Measurements from ENCODE around the gene IRF9.
A peak's percentile ranks its signal among the peaks of the same experiment; 100 is the strongest.

The IRF9 gene

GRCh38 chr14:24206260-24207103 lies 45.4 kb downstream of the IRF9 start:
- Histone ChIP-seq H3K9me3 (ENCODE audit: control insufficient read depth, insufficient read depth, low read depth, low read length) (no peaks in the 10 kb centered on the region), H3K27ac (ENCODE audit: extremely low read depth, low read depth, low read length) (no peak overlapping the region), H3K36me3 (ENCODE audit: control insufficient read depth in 2 of 2, insufficient read depth in 1 of 2, low read length in 2 of 2) (peaks cover 23 to 76% of the 10 kb centered on the region in 2 experiments), H3K4me3 (ENCODE audit: low read depth, low read length) (no peak overlapping the region), H3K4me1 (ENCODE audit: control insufficient read depth, insufficient read depth, low read length) (no peaks in the 10 kb centered on the region)
- CTCF ChIA-PET, result interaction anchor here (1.5 kb wide), 1 partner anchor 9 kb away, joined by 5 read pairs; the partner anchor contains the start of gene MDP1
- POLR2A ChIA-PET, result interaction anchor here (1.5 kb wide), 1 partner anchor 11 kb away, joined by 5 read pairs; the partner anchor contains the start of gene TM9SF1
- no peak for TF ChIP-seq ZNF560 (tag by site-specific recombination; IDR thresholded peaks at IDR 0.05; ENCODE audit: borderline replicate concordance)
- no peak for TF ChIP-seq GLIS2 (tag by site-specific recombination; IDR thresholded peaks at IDR 0.05)
- TF ChIP-seq ZNF610 (tag by site-specific recombination; IDR thresholded peaks at IDR 0.05; ENCODE audit: borderline replicate concordance), result no peak
- TF ChIP-seq YY1 (tag by site-specific recombination; IDR thresholded peaks at IDR 0.05), result no peak

- Histone ChIP-seq H3K27ac (ENCODE audit: extremely low read depth, low read depth, low read length) (no peak overlapping the region), H3K4me3 (ENCODE audit: low read depth, low read length) (no peak overlapping the region), H3K36me3 (ENCODE audit: control insufficient read depth in 2 of 2, insufficient read depth in 1 of 2, low read length in 2 of 2) (peaks cover 23 to 76% of the 10 kb centered on the region in 2 experiments), H3K9me3 (ENCODE audit: control insufficient read depth, insufficient read depth, low read depth, low read length) (no peaks in the 10 kb centered on the region), H3K4me1 (ENCODE audit: control insufficient read depth, insufficient read depth, low read length) (no peaks in the 10 kb centered on the region)
- CTCF ChIA-PET, result no interaction called here
- TF ChIP-seq SCRT2 (tag by site-specific recombination; IDR thresholded peaks at IDR 0.05) (peak; percentile 60), ZNF19 (tag by site-specific recombination; IDR thresholded peaks at IDR 0.05; ENCODE audit: low read depth) (no peak)
- POLR2A ChIA-PET, result interaction anchor here (1.5 kb wide), 1 partner anchor 12 kb away, joined by 5 read pairs; the partner anchor contains the start of gene TM9SF1
These were observed 46.1 kb downstream of the IRF9 start for GRCh38 chr14:24207104-24207551.

GRCh38 chr14:24207625-24208024 lies 46.6 kb downstream of the IRF9 start:
- TF ChIP-seq ZNF560 (tag by site-specific recombination; IDR thresholded peaks at IDR 0.05; ENCODE audit: borderline replicate concordance) (no peak), ZNF585B (tag by site-specific recombination; IDR thresholded peaks at IDR 0.05) (no peak), ZNF549 (tag by site-specific recombination; IDR thresholded peaks at IDR 0.05) (no peak), SP2 (tag by site-specific recombination; IDR thresholded peaks at IDR 0.05) (no peak), ZNF670 (tag by site-specific recombination; IDR thresholded peaks at IDR 0.05; ENCODE audit: low read depth) (no peak), ZNF654 (tag by site-specific recombination; IDR thresholded peaks at IDR 0.05; ENCODE audit: low read depth) (no peak), ZNF48 (tag by site-specific recombination; IDR thresholded peaks at IDR 0.05) (no peak)
- CTCF ChIA-PET, result no interaction called here
- H3K36me3 ChIP-seq (ENCODE audit: control insufficient read depth in 2 of 2, insufficient read depth in 1 of 2, low read length in 2 of 2), result peaks cover 23 to 76% of the 10 kb centered on the region in 2 experiments
- H3K4me1 ChIP-seq (ENCODE audit: control insufficient read depth, insufficient read depth, low read length), result no peaks in the 10 kb centered on the region
- no peaks in the 10 kb centered on the region for H3K9me3 ChIP-seq (ENCODE audit: control insufficient read depth, insufficient read depth, low read depth, low read length)
- H3K4me3 ChIP-seq (ENCODE audit: low read depth, low read length), result no peak overlapping the region
- H3K27ac ChIP-seq (ENCODE audit: extremely low read depth, low read depth, low read length), result no peak overlapping the region; the same call in 1 of the 2 replicates
- POLR2A ChIA-PET, result interaction anchor here (1.5 to 1.6 kb wide), 2 partner anchors 12 to 93 kb away, joined by 3 to 5 read pairs; partner anchors contain the start of genes DCAF11, NRL and TM9SF1

GRCh38 chr14:24211311-24211710 lies 50.2 kb downstream of the IRF9 start:
- Histone ChIP-seq H3K36me3 (ENCODE audit: control insufficient read depth in 2 of 2, insufficient read depth in 1 of 2, low read length in 2 of 2) (peaks cover 23 to 64% of the 10 kb centered on the region in 2 experiments), H3K4me1 (ENCODE audit: control insufficient read depth, insufficient read depth, low read length) (no peaks in the 10 kb centered on the region), H3K4me3 (ENCODE audit: low read depth, low read length) (no peak overlapping the region), H3K9me3 (ENCODE audit: control insufficient read depth, insufficient read depth, low read depth, low read length) (no peaks in the 10 kb centered on the region), H3K27ac (ENCODE audit: extremely low read depth, low read depth, low read length) (no peak overlapping the region)
- CTCF ChIA-PET, result no interaction called here
- POLR2A ChIA-PET, result no interaction called here
- TF ChIP-seq FEZF1 (tag by site-specific recombination; IDR thresholded peaks at IDR 0.05), result no peak
- TF ChIP-seq ZNF133 (tag by site-specific recombination; IDR thresholded peaks at IDR 0.05), result no peak
- TF ChIP-seq ZNF600 (tag by site-specific recombination; IDR thresholded peaks at IDR 0.05), result no peak
- no peak for TF ChIP-seq ZNF404 (tag by site-specific recombination; IDR thresholded peaks at IDR 0.05)
- no peak for TF ChIP-seq ZIC2 (tag by site-specific recombination; IDR thresholded peaks at IDR 0.05)
- no peak for TF ChIP-seq ZNF692 (tag by site-specific recombination; IDR thresholded peaks at IDR 0.05)
- TF ChIP-seq TSHZ1 (tag by site-specific recombination; IDR thresholded peaks at IDR 0.05; ENCODE audit: borderline replicate concordance), result no peak
- no peak for TF ChIP-seq ZNF214 (tag by site-specific recombination; IDR thresholded peaks at IDR 0.05; ENCODE audit: borderline replicate concordance)
- TF ChIP-seq ZNF629 (tag by site-specific recombination; IDR thresholded peaks at IDR 0.05), result no peak
- no peak for TF ChIP-seq ZNF585B (tag by site-specific recombination; IDR thresholded peaks at IDR 0.05)
- no peak for TF ChIP-seq PRDM1 (tag by site-specific recombination; IDR thresholded peaks at IDR 0.05)
- no peak for TF ChIP-seq ZBTB20 (tag by site-specific recombination; IDR thresholded peaks at IDR 0.05)
- TF ChIP-seq RBAK (tag by site-specific recombination; IDR thresholded peaks at IDR 0.05), result no peak
